GM06990 (cell line): Measurements from ENCODE around the gene SMIM38.

Experiments
- DNase-seq: peaks from one replicate; pipeline ENCODE4 v3.0.0-alpha.2; 2011; ENCODE audit not compliant: insufficient read length; ENCODE audit errors: extremely low read depth
- H3K27me3 ChIP-seq: replicated peaks from 2 replicates; pipeline ENCODE4 v1.6.0; 2011; ENCODE audit warnings: low read length; ENCODE audit not compliant: control insufficient read depth, insufficient read depth
- H3K36me3 ChIP-seq: 2 replicates; pipeline ENCODE4 v1.5.1; 2011; ENCODE audit warnings: low read length; ENCODE audit not compliant: control insufficient read depth, insufficient read depth
- H3K4me3 ChIP-seq: replicated peaks from 2 replicates; pipeline ENCODE4 v1.5.1; 2011; ENCODE audit warnings: low read depth, mild to moderate bottlenecking, control low read depth, low read length
- CTCF ChIP-seq: IDR thresholded peaks from 2 replicates; pipeline ENCODE4 v1.5.1; 2011; ENCODE audit warnings: low read length, control low read depth, mild to moderate bottlenecking, inconsistent platforms; ENCODE audit not compliant: insufficient read depth, poor library complexity, severe bottlenecking

Gene SMIM38

GRCh38 chr11:69120096-69120875, 35.4 kb upstream of the SMIM38 start:
- DNase-seq = no peak
- Histone ChIP-seq H3K27me3 (no peaks in the 10 kb centered on the region), H3K36me3 (no peaks in the 10 kb centered on the region), H3K4me3 (no peak overlapping the region)
- no peak for TF ChIP-seq CTCF

- Histone ChIP-seq H3K4me3 (no peak overlapping the region), H3K36me3 (no peaks in the 10 kb centered on the region), H3K27me3 (no peaks in the 10 kb centered on the region)
- TF ChIP-seq CTCF = no peak
- no peak for DNase-seq
Measured at GRCh38 chr11:69121021-69121420, 34.7 kb upstream of the SMIM38 start.

- H3K4me3 ChIP-seq = no peak overlapping the region
- no peak for TF ChIP-seq CTCF
- no peaks in the 10 kb centered on the region for H3K36me3 ChIP-seq
- DNase-seq = no peak
- no peaks in the 10 kb centered on the region for H3K27me3 ChIP-seq
Measured at GRCh38 chr11:69121621-69122325, 34.0 kb upstream of the SMIM38 start.

- no peak for TF ChIP-seq CTCF
- no peak for DNase-seq
- Histone ChIP-seq H3K36me3 (no peaks in the 10 kb centered on the region), H3K4me3 (no peak overlapping the region), H3K27me3 (no peaks in the 10 kb centered on the region)
Measured at GRCh38 chr11:69122326-69122629, 33.5 kb upstream of the SMIM38 start.

- no peak overlapping the region; the same call in 1 of the 2 replicates for H3K4me3 ChIP-seq
- H3K36me3 ChIP-seq = no peaks in the 10 kb centered on the region
- DNase-seq = peak; percentile 53
- no peaks in the 10 kb centered on the region for H3K27me3 ChIP-seq
- no peak for TF ChIP-seq CTCF
Measured at GRCh38 chr11:69122630-69123431, 32.9 kb upstream of the SMIM38 start.
